K562 (cell line): ENCODE data around the gene IRF9. TPM values are rescaled to one million over a fixed set of nuclear protein-coding genes. Genes with fewer than 3 reads are reported as not detected.

ENCODE experiments used
- ARNT ChIP-seq, 2 experiments: fragments of 450-650 bp; IDR thresholded peaks; 2 replicates each; pipeline ENCODE4 v1.6.1; 2016; ENCODE audit warnings: mild to moderate bottlenecking in 1 of 2
- ATF6 ChIP-seq: sonication (generic); formaldehyde crosslinking; IDR thresholded peaks from 2 replicates; pipeline ENCODE4 v1.4.0; 2020; ENCODE audit warnings: mild to moderate bottlenecking, missing genetic modification reagents
- C11orf30 ChIP-seq: fragments of 450-650 bp; IDR thresholded peaks from 2 replicates; pipeline ENCODE4 v1.6.1; 2016; ENCODE audit warnings: low read depth, mild to moderate bottlenecking
- CREB1 ChIP-seq, 2 experiments: sonication (generic) in 1 of 2; formaldehyde crosslinking in 1 of 2; IDR thresholded peaks; 2 replicates each; pipeline versions ENCODE4 v1.6.1 to v1.8.0; 2012 to 2022; ENCODE audit warnings: inconsistent platforms in 1 of 2, mild to moderate bottlenecking in 1 of 2, missing genetic modification reagents in 1 of 2, moderate library complexity in 1 of 2
- CTCF ChIP-seq, 3 experiments: IDR thresholded peaks in 2 of 3; conservative IDR thresholded peaks in 1 of 3; 2 replicates each; pipeline ENCODE4 v1.5.1; 2011 to 2012; ENCODE audit warnings: low read length in 3 of 3, mild to moderate bottlenecking in 3 of 3, control low read depth in 2 of 3, improper control_type of control experiment in 1 of 3, inconsistent platforms in 1 of 3, low read depth in 1 of 3, mixed read lengths in 1 of 3, moderate library complexity in 1 of 3; ENCODE audit not compliant: insufficient read depth in 2 of 3
- HCFC1 ChIP-seq: IDR thresholded peaks from 2 replicates; pipeline ENCODE4 v1.6.1; 2012; ENCODE audit warnings: low read depth, low read length, improper control_type of control experiment
- IRF9 ChIP-seq: fragments of 450-650 bp; IDR thresholded peaks from 2 replicates; pipeline ENCODE4 v1.6.1; 2016; ENCODE audit warnings: missing biosample characterization, missing genetic modification characterization
- MAZ ChIP-seq, 2 experiments: fragments of 450-650 bp in 1 of 2; sonication (generic) in 1 of 2; formaldehyde crosslinking; IDR thresholded peaks in 1 of 2; conservative IDR thresholded peaks in 1 of 2; 2 replicates each; pipeline versions ENCODE4 v1.4.0 to v1.5.0; 2020; ENCODE audit warnings: mild to moderate bottlenecking in 1 of 2, missing genetic modification reagents in 1 of 2
- NONO ChIP-seq, 2 experiments: fragments of 200-400 bp in 1 of 2; fragments of 450-650 bp in 1 of 2; formaldehyde crosslinking in 1 of 2; IDR thresholded peaks; 2 replicates each; pipeline ENCODE4 v1.6.1; 2017; ENCODE audit warnings: low read depth in 2 of 2, mild to moderate bottlenecking in 2 of 2, moderate library complexity in 2 of 2, low read length in 1 of 2
- OTX1 ChIP-seq: fragments of 450-650 bp; formaldehyde crosslinking; IDR thresholded peaks from 2 replicates; pipeline ENCODE4 v1.4.0; 2022; ENCODE audit warnings: mild to moderate bottlenecking
- PHF8 ChIP-seq: fragments of 200-600 bp; sonication (generic); IDR thresholded peaks from 2 replicates; pipeline ENCODE4 v1.6.1; 2012; ENCODE audit warnings: mixed run types, mild to moderate bottlenecking, inconsistent platforms, low read length, moderate library complexity, borderline replicate concordance
- RAD51 ChIP-seq: fragments of 450-650 bp; IDR thresholded peaks from 2 replicates; pipeline ENCODE4 v1.7.1; 2016; ENCODE audit warnings: low read depth, mild to moderate bottlenecking, borderline replicate concordance
- TBL1XR1 ChIP-seq, 2 experiments: IDR thresholded peaks; 2 replicates each; pipeline ENCODE4 v1.6.1; 2012; ENCODE audit warnings: improper control_type of control experiment in 2 of 2, low read length in 2 of 2, mild to moderate bottlenecking in 1 of 2
- TEAD1 ChIP-seq, 2 experiments: fragments of 450-650 bp in 1 of 2; sonication (generic) in 1 of 2; formaldehyde crosslinking; IDR thresholded peaks; 2 replicates each; pipeline versions ENCODE4 v1.4.0 to v1.8.0; 2020 to 2022; ENCODE audit warnings: mild to moderate bottlenecking in 2 of 2, missing genetic modification reagents in 1 of 2
- TRIM28 ChIP-seq: fragments of 450-650 bp; IDR thresholded peaks from 2 replicates; pipeline ENCODE4 v1.6.1; 2017
- ZBTB9 ChIP-seq: fragments of 450-650 bp; formaldehyde crosslinking; IDR thresholded peaks from 2 replicates; pipeline ENCODE4 v1.4.0; 2020; ENCODE audit warnings: mild to moderate bottlenecking, moderate library complexity
- ZNF740 ChIP-seq, 3 experiments: fragments of 200-800 bp in 1 of 3; sonication (Bioruptor generic) in 1 of 3; sonication (generic) in 1 of 3; formaldehyde crosslinking in 1 of 3; IDR thresholded peaks; 2 replicates each; pipeline versions ENCODE4 v1.6.1 to v1.8.0; 2016 to 2022; ENCODE audit warnings: mild to moderate bottlenecking in 2 of 3, missing compliant biosample characterization in 2 of 3, missing genetic modification characterization in 2 of 3, missing genetic modification reagents in 1 of 3
- polyA plus RNA-seq, 8 experiments: library from polyadenylated mRNA; depleted of rRNA in 4 of 8; stranded (reverse) in 5 of 8; unstranded in 3 of 8; fragments of >200 nt; fragmentation: Nextera tagmentation in 2 of 8; fragmentation: Illumina TruSeq in 1 of 8; extraction: Ambion mirVana in 2 of 8; extraction: Trizol in 1 of 8; gene quantifications; 2 replicates each; pipeline versions ENCODE4 v1.2.1 to v1.2.3, GENCODE V29; 2011 to 2014; ENCODE audit warnings: inconsistent platforms in 1 of 8, missing spikeins in 1 of 8
- total RNA-seq, 7 experiments: library from RNA; depleted of rRNA in 6 of 7; stranded (reverse); fragments of >200 nt in 6 of 7; fragmentation: Illumina TruSeq in 2 of 7; extraction: Trizol in 2 of 7; gene quantifications; 2 replicates each; pipeline versions ENCODE4 v1.2.1 to v1.2.3, GENCODE V29; 2011 to 2021; ENCODE audit warnings: low replicate concordance in 1 of 7

Gene IRF9
- total and polyA plus RNA-seq, 9 of the 15 experiments (the other 6 are each of a cell fraction or from before 2014, with no cell fraction given): 0.79 to 14.8 (median 6.1) TPM

- TF ChIP-seq CTCF (IDR thresholded peaks at IDR 0.05 in 2 of 3, conservative IDR thresholded peaks at IDR 0.05 in 1 of 3; ENCODE audit: insufficient read depth in 2 of 3, low read depth in 1 of 3, low read length in 3 of 3): peak; percentile 77 to 82 (median 79)
- TF ChIP-seq OTX1 (CRISPR knock-in tag): peak; percentile 7; the same call in 1 of the 2 replicates
- TF ChIP-seq PHF8: peak; percentile 84; the same call in 1 of the 2 replicates
- peak; percentile 12; the same call in 1 of the 2 replicates for TF ChIP-seq ZNF740 (CRISPR knock-in tag; IDR thresholded peaks at IDR 0.05)
- no peak for TF ChIP-seq ZNF740 (tag; IDR thresholded peaks at IDR 0.05)
- TF ChIP-seq IRF9 (tag): no peak
- peak; percentile 50 to 60; a peak in 3 of 4 replicates for TF ChIP-seq MAZ (CRISPR knock-in tag; conservative IDR thresholded peaks at IDR 0.05 in 1 of 2, IDR thresholded peaks at IDR 0.05 in 1 of 2)
- no peak for TF ChIP-seq ATF6
- peak; percentile 51 for TF ChIP-seq C11orf30
- TF ChIP-seq ARNT (IDR thresholded peaks at IDR 0.05): no peak
- TF ChIP-seq CREB1 (IDR thresholded peaks at IDR 0.05): peak; percentile 88
- peak; percentile 93 for TF ChIP-seq CREB1 (CRISPR knock-in tag; IDR thresholded peaks at IDR 0.05)
- TF ChIP-seq ZBTB9 (CRISPR knock-in tag): no peak
- peak in 1 of 2 experiments; percentile 61; a peak in 1 of 4 replicates for TF ChIP-seq NONO (IDR thresholded peaks at IDR 0.05; ENCODE audit: low read depth in 2 of 2, low read length in 1 of 2)
- TF ChIP-seq RAD51: no peak
- peak in 1 of 2 experiments; percentile 47; a peak in 1 of 4 replicates for TF ChIP-seq TBL1XR1 (IDR thresholded peaks at IDR 0.05; ENCODE audit: low read length in 2 of 2)
- TF ChIP-seq HCFC1: peak; percentile 75
- peak; percentile 9 to 76; a peak in 2 of 4 replicates for TF ChIP-seq TEAD1 (CRISPR knock-in tag; IDR thresholded peaks at IDR 0.05)
- TF ChIP-seq TRIM28: peak; percentile 45; the same call in 1 of the 2 replicates
Observed at GRCh38 chr14:24215495-24216344, 54.7 kb downstream of the IRF9 start, which contains the start of gene MDP1 (continued).
